ENCODE data around the gene RPL39L.
"Not testable (repeated sequence)": the region's sequence is repeated elsewhere in the genome, so short reads cannot be mapped to it uniquely, and the experiment has no call there.

The RPL39L gene

DNA sequence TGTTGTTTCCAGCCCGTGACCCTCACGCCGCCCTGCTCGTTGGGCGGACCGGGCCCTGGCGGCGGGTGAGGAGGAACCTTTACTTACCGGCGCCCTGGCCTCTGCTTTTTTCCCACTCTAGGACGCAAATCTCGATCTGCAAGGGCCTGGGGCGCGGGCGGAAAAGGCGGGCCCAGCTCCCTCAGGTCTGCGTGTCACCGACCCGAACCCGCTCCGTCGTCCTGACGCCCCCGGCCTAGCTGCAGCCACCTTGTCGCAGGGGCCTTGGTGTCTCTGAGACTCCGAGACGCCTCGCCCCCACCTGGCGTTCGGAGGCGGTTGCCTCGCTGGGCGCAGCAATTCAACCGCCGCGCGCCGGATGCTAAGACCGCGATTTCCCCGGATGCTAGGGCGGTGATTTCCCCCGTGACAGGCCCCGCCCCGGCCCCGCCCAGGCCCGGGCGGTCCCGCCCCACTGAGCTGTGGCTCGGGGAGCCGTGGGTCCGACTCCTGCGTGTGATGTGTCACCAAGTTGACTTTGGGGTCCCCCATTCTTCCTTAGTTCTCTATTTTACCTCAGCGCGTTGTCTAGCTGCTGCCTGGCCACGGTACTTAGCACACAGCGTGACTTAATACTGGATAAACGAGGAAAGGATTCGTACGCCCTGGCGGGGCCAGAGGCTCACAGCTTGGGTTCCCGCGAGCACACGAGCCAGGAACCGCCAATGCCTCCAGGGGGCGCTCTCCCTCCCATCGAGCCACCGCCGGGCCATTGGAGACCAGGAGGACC is at the start of gene RPL39L:
Gene RPL39L, minus strand, starts transcription at position 371 of the 769 bp plus-strand sequence. CDS start 18,196 bp downstream, outside the sequence.
- DNase-seq: peak; percentile 93

DNA sequence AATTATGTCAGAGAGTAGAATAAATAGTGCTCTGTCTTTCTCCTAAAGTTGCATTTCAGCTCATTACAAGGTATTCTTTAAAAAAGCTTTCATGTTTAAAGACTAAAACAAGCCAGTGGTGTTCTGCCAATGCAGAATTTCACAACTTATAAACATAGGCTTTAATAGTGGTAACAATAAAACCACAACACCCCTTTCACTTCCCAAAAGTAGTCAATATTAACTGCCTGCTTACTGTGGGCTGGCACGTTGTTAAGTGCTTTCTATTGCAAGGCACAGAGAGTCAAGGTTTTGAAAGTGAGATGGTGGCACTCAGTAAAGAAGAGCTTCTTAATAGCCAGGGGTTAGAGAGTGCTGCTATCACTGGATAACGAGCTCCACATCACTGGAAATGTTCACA is 49.6 kb upstream of the RPL39L start:
- DNase-seq: no peak

DNA sequence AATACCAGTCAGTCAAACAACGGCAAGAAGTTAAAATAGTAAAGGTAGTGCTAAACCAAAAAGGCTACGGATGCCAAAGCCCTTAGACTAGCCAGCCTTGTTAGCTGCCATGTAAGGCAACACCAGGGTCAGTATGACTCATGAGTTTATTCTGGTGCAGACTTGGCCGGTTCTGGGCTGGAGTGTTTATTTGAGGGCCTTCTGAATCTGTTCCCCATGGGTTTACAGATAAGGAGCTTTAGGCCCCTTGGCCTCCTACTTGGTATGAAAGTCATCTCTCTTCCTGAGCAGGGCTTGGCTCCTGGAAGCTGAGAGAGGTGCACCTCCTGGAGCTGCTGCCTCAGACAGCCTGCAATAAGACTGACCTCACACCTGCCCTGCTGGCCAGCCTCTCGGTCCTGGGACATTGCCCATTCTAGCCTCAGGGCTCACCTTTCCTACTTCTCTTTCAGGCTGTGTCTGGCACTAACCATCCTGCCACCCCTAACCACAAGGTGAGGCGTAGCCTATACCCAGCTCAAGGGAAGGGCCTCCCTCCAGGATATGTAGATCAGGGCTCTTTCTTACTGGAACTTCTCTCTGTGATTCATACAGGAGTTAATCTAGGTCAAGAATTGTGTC is 47.6 kb upstream of the RPL39L start:
- no peak for DNase-seq

DNA sequence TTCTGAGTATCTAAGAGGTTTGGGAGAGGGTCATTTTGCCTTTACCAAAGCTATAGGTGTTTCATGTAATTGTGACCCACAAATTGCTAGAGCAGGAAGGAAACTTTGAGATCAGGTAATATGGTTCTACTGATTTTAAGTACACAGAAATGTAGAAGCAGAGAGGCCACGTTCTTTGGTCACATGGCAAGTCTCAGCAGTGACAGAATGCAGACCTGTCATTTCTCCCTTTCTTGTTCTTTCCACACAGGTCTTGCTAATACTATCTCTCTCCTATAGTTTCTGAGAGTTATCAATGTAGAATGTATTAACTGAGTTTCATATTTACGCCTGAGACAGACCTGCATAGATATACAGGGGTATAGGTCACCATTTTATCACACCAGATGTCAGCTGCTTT is 47.1 kb upstream of the RPL39L start:
- DNase-seq: no peak

DNA sequence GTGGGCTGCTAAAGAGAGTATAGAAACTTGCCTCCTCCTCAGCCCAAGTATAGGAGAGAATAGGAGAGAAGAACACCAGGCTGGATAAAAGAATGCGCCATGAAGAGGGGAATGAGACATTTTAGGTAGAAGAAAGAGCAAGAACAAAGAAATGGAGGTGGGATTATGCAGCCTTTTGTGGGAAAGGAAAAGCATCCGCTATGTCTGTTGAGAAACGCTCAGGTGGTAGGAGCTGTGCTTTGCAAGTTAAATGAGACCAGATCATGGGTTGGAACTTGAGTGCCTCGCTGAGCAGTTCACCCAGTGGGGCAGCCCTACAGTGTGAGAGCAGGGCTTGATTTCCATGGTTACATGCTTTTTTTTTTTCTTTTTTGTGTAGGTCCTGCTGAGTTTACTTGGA is 46.5 kb upstream of the RPL39L start:
- no peak for DNase-seq

DNA sequence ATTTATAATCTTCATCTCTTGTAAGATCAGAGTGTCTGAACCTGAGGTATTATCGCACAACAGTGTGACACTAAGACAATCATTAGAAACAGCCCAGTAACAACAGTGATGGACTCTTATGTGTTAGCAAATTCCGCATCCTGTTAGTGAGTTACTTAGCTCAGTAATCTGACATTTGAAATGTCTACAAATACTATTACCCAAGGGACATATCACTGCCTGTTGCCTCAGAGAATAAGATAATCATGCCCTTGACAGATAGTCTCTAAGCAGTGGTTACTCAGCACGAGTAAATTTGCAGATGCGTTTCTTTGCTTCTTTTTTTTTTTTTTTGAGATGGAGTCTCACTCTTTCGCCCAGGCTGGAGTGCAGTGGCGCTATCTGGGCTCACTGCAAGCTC is 44.6 kb upstream of the RPL39L start:
- no peak for DNase-seq

DNA sequence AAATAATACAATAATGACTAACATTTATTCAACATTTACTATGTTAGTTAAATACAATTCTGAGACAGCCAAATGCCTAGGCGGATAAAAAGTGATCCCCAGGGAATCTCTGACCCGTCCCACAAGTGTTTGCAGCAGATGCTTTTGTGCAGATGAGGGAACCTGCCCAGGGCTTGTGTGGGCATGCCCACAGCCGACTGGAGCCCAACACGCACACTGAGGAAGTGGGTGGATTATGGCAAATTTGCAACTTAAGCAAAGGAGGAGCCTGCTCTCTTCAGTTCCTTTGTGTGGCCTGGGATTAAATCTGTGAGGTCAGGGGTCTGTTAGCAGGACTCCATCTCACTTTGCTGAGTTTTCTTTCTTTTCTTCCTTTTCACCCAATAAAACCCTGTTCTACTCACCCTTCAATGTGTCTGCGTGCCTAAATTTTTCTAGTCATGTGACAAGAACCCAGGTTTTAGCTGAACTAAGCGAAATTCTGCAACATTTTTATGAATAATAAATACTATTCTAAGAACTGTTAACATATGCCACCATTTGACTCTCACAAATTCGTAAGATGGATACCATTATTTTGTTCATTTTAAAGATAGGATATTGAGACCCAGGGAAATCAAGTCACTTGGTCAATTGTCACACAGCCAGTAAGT is 44.0 kb upstream of the RPL39L start:
- no peak for DNase-seq

DNA sequence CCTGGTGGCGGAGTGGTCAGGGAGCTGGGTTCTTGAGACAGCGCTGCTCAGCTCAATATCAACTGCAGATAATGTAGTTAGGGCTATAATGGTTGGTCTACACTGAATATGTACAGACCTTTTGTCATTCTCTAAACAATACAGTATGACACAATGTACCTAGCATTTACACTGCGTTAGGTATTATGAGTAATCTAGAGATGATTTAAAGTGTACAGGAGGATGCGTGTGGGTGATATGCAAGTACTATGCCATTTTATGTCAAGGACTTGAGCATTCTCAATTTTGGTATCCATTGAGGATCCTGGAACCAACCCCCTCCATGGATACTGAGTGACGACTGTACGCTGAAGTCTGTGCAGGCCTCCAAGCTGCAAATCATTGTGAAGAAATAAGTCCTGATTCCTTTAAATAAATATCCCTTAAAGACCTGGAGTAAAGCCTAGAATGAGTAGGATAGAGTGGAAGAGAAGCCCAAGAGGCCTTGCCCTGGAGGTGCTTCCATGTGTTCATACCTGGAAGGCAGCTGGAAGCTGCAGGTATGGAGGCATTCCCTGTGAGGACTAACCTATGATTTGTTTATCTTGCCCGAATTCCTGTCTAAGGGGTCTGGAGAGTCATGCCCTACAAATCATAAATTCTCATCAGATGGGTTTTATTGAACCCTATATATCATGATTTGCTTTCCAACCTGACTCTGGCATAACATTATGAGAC is 42.3 kb upstream of the RPL39L start:
- no peak for DNase-seq

DNA sequence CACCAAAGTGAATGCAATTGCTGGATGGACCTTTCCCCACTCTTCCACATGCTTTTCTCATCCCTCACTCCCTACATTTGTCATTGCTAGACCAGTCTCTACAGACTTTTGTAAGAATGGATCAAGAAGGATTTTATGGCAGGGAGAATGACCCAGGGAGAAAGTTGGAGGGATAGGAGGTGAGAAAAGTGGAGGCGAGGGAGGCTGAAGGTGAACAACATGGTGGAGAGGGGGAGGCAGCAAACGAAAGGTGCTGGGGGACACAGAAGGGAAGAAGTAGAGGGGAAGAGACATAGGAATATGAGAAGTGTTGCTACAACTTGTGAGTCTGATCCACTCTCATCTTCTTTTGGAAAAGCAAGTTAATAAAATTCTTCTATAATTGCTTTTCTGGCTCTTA is 33.6 kb upstream of the RPL39L start:
- DNase-seq: no peak

DNA sequence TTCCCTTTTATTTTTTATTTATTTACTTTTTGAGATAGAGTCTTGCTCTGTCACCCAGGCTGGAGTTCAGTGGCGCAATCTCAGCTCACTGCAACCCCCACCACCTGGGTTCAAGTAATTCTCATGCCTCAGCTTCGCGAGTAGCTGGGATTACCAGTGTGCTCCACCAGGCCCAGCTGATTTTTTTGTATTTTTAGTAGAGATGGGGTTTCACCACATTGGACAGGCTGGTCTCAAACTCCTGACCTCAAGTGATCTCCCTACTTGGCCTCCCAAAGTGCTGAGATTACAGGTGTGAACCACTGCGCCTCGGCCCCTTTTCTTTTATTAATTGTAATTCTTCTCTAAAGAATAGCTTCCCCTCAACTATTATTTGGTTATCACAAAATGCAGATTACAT is 31.6 kb upstream of the RPL39L start:
- not testable (repeated sequence) for DNase-seq

DNA sequence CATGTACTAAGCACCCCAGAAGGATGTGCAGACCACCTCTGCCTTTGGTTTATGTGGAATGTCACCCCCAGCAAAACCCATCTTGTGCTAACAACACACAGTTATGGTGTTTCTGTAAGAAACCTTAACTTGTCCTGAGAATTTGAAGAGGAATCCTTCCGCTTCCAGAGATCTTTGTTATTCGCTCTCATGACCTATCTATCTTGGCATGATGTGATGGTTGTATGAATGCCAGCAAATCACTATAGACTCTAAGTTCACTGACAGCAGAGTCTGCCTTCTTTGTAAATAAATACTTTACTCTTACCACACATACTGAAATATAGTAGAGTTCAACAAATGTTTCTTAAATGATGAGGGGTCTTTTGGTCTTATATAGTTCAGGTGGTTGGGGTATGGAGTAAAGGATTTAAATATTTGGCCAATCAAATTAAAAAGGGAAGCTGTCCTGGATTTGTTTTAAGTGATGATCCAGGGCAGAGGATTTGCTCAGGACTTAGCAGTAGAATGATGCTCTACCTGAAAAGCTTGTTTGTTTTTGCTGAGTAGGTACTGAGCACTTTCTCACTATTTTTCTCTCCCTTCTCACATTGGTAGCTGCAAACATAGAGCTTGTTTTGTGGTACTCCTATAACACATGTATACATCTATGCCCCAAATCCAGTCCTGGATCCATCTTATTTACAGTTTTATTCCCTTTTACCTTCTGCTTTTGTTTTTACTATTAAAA is 30.1 kb upstream of the RPL39L start:
- no peak for DNase-seq

DNA sequence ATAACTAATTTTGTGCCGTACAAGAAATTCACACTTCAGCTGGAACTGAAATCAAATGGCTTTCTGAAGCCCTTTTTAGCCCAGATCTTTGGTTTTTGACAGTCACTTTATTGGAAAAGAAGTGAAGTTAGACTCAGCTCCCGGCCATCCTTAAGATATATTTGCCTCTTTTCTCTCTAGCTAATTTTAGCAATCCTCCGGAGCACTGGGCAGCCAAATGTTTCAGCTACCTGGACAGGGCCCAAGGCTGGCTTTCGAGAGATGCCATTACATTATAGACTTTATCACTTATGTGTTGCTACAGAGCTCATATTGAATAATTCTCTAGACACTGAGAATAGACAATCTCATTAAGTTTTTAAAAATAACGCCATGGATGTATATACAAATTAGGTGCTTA is 28.5 kb upstream of the RPL39L start:
- no peak for DNase-seq

DNA sequence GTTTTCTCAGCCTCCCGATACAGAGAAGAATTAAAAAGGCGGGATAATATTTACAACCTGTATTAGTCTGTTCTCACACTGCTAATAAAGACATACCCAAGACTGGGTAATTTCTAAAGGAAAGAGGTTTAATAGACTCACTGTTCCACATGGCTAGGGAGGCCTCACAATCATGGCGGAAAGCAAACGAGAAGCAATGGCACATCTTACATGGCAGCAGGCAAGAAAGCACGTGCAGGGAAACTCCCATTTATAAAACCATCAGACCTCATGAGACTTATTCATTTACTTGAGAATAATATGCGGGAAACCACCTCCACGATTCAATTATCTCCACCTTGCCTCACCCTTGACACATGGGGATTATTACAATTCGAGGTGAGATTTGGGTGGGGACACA is 27.5 kb upstream of the RPL39L start:
- DNase-seq: no peak

DNA sequence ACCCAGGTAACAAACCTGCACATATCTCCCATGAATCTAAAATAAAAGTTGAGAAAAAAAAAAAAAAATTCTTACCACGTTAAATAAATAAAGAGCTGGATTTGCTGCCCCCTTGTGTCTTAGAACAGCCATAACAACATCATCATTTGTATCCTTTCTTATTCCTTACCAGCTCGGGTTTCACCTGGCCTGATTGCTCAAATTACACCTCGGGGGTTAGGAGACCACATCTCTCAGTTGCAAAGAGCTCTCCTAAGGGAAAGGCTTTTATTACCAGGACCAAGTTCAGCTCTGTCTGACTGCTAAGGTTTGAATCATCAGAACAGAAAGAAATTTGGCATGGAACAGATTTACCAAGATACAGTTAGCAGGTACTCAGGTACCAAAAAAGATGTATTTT is 25.8 kb upstream of the RPL39L start:
- DNase-seq: no peak

DNA sequence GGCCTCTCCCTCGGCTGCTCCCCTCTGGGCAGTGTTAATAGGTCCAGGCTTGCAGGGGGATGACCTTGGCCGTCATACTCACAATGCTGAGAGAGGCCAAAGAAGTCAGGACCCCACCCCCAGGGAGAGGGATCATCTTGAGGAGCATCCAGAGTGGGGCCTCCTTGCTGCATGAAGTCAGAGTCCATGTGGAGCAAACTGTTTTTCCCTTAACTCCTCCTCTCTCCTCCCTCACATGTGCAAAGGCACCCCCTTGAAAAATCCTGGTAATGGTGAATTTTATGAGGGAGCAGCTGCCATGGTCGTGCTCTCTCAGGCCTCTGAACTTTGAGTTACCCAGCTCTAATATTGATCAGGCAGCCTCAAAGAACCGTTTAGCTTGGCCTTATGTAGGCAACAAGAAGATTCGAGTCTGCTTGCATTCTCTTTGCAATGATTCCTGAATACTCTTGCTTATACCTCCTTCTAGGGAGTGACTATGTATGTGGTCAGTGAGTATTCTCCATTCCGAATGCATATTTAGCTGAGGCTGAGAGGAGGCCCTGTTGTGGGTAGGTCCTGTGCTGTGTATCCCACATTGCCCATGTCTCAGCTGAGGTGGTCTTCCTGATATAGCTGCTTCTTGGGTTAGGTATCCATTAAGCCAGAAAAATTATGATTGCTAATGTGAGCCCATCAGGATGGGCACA is 23.1 kb upstream of the RPL39L start:
- no peak for DNase-seq

DNA sequence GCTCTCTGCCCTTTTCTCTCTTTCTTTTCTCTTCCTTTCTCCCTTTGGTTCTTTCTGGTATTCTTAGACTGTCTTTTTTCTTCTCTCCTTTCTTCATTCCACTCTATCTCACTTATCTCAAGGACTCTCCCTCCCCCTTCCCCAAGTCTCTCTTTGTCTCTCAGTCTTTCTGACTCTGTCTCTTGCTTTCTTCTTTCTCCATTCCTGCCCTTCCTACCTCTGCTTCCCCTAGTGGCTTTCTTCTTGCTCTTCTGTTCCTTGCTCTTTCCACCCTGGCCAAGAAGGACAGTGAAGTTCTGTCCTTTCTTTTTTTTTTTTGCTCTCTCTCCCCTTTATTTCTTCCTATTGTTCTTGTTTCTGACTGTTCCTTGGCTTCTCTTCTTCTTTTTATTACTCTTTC is 22.3 kb upstream of the RPL39L start:
- no peak for DNase-seq

DNA sequence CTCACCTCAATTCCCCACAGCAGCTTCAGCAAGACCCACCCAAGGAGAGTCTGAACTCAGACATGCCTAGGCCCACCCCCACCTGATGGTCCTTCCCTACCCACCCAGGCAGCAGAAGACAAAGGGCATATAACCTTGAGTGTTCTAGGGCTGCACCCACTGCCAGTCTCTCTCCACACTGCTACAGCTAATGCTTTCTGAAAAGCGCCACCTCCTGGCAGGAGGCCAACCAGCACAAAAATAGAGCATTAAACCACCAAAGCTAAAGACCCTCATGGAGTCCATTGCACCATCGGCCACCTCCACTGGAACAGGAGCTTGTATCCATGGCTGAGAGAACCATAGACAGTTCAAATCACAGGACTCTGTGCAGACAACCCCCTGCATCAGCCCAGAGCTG is 11.3 kb upstream of the RPL39L start:
- DNase-seq: peak; percentile 59

DNA sequence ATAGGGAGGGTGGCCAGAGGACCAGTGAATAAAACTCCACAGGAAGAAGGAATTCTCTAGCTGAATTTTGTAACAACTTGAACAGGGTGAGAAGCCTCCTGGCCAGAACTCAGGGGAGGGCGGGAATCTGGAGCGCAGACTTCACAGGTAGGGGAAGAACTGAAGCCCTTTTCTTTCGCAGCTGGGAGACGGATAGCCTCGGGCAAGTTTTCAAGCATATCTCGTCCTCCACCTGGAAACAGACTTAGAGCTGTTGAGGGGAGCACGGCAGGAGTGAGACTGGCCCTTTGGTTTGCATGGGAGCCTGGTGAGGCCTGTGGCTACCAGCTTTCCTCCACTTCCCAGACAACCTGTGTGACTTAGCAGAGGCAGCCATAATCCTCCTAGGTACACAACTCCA is 10.9 kb upstream of the RPL39L start:
- DNase-seq: no peak

DNA sequence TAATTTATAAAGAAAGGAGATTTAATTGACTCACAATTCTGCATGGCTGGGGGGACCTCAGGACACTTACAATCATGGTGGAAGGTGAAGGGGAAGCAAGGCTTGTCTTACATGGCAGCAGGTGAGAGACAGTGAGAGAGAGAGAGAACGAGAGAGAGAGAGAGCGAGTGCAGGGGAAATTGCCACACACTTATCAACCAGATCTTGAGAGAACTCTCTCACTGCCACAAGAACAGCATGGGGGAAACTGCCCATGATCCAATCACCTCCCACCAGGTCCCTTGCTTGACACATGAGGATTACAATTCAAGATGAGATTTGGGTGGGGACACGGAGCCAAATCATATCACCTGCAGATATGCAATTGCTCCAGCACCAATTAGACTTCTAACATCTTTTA is 7.1 kb upstream of the RPL39L start:
- DNase-seq: no peak

DNA sequence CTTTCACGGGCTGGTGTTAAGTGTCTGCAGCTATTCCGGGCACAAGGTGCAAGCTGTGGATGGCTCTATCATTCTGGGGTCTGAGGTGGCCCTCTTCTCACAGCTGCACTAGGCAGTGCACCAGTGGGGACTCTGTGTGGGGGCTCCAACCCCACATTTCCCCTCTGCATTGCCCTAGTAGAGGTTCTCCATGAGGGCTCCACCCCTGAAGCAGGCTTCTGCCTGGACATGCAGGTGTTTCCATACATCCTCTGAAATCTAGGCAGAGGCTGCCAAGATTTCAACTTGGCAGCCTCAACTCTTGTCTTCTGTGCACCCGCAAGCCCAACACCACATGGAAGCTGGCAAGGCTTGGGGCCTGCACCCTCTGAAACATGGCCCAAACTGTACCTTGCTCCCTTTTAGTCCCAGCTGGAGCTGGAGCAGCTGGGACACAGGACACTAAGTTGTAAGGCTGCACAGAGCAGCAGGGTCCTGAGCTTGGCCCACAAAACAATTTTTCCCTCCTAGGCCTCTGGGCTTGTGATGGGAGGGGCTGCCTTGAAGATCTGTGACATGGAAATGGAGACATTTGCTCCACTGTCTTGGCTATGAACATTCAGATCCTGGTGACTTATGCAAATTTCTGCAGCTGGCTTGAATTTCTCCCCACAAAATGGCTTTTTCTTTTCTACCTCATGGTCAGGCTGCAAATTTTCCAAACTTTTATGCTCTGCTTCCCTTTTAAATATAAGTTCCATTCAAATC is 6.0 kb upstream of the RPL39L start:
- no peak for DNase-seq

DNA sequence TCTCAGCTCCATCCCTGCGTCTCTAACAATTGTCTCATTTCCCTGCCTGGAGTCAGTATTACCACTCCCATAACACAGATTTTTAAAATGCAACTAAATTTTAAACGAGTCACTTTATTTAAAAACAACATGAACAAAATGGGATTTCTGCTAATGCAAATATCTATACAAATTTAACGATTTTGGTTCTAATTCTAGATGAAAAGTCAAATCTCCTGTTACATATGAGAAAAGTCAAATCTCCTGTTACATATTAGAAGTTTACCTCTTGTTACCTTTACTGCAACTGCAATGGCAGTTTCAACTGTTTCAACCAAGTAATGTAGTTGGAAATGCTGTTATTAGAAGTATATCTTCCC is 578 bp upstream of the RPL39L start:
- no peak for DNase-seq

DNA sequence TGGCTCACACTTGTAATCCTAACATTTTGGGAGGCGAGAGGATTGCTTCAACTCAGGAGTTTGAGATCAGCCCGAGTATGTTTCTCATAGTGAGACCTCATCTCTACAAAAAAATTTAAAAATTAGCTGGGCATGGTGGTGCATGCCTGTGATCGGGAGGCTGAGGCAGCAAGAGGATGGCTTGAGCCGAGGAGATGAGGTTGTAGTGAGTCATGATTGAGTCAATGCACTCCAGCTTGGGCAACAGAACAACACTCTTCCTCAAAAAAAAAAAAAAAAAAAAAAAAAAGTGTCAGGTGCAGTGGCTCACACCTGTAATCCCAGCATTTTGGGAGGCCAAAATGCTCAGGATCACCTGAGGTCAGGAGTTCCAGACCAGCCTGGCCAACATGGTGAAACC is 2.4 kb downstream of the RPL39L start:
- DNase-seq: no peak

All from CD4-positive, alpha-beta T cell treated with Interleukin-15 for 1 hour (primary cell).